Neural cell (in vitro differentiated cells): ENCODE data around the gene TTC9.
A peak's percentile ranks its signal among the peaks of the same experiment; 100 is the strongest.

ENCODE experiments used
- CTCF ChIP-seq: fragments of 450-650 bp; IDR thresholded peaks from 2 replicates; pipeline ENCODE4 v1.5.1; 2014; ENCODE audit warnings: antibody characterized with exemption, mild to moderate bottlenecking, moderate library complexity; ENCODE audit not compliant: poor library complexity, severe bottlenecking
- EP300 ChIP-seq: fragments of 450-650 bp; conservative IDR thresholded peaks from 2 replicates; pipeline ENCODE4 v1.6.1; 2014; ENCODE audit warnings: antibody characterized with exemption, mild to moderate bottlenecking, moderate library complexity; ENCODE audit not compliant: poor library complexity, severe bottlenecking
- EZH2 ChIP-seq: fragments of 200-600, 300-800 bp; shearing (Covaris generic), sonication (generic); IDR thresholded peaks from 2 replicates; pipeline ENCODE4 v1.6.1; 2014; ENCODE audit warnings: antibody characterized with exemption, low read length, borderline replicate concordance, mild to moderate bottlenecking; ENCODE audit not compliant: insufficient read depth, poor library complexity, severe bottlenecking
- POLR2AphosphoS5 ChIP-seq: IDR thresholded peaks from 2 replicates; pipeline ENCODE4 v1.6.1; 2012
- SMC3 ChIP-seq: fragments of 450-650 bp; conservative IDR thresholded peaks from 2 replicates; pipeline ENCODE4 v1.6.1; 2014; ENCODE audit warnings: antibody characterized with exemption, mild to moderate bottlenecking, moderate library complexity; ENCODE audit not compliant: poor library complexity
- TAF1 ChIP-seq: IDR thresholded peaks from 2 replicates; pipeline ENCODE4 v1.6.1; 2012; ENCODE audit warnings: low read depth
- TF ChIP-seq, protein P1 (sequence below): IDR thresholded peaks from 2 replicates; pipeline ENCODE4 v1.6.1; 2012; ENCODE audit warnings: borderline replicate concordance

GRCh38 chr14:70600382-70601157 lies 41.1 kb upstream of the TTC9 start, which contains the start of gene MED6:
- TF ChIP-seq SMC3 (peak; percentile 57), CTCF (no peak), EZH2 (no peak), TAF1 (peak; percentile 66), EP300 (peak; percentile 60), POLR2AphosphoS5 (peak; percentile 91)
- TF ChIP-seq, protein P1, sequence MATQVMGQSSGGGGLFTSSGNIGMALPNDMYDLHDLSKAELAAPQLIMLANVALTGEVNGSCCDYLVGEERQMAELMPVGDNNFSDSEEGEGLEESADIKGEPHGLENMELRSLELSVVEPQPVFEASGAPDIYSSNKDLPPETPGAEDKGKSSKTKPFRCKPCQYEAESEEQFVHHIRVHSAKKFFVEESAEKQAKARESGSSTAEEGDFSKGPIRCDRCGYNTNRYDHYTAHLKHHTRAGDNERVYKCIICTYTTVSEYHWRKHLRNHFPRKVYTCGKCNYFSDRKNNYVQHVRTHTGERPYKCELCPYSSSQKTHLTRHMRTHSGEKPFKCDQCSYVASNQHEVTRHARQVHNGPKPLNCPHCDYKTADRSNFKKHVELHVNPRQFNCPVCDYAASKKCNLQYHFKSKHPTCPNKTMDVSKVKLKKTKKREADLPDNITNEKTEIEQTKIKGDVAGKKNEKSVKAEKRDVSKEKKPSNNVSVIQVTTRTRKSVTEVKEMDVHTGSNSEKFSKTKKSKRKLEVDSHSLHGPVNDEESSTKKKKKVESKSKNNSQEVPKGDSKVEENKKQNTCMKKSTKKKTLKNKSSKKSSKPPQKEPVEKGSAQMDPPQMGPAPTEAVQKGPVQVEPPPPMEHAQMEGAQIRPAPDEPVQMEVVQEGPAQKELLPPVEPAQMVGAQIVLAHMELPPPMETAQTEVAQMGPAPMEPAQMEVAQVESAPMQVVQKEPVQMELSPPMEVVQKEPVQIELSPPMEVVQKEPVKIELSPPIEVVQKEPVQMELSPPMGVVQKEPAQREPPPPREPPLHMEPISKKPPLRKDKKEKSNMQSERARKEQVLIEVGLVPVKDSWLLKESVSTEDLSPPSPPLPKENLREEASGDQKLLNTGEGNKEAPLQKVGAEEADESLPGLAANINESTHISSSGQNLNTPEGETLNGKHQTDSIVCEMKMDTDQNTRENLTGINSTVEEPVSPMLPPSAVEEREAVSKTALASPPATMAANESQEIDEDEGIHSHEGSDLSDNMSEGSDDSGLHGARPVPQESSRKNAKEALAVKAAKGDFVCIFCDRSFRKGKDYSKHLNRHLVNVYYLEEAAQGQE, result peak; percentile 81
